MV-4-11 (cell line): ENCODE results near the gene PARP16.

Experiments
- DNase-seq: peaks from one replicate; lab custom pipeline; 2025; lab: John Stamatoyannopoulos, UW

Gene PARP16

DNA sequence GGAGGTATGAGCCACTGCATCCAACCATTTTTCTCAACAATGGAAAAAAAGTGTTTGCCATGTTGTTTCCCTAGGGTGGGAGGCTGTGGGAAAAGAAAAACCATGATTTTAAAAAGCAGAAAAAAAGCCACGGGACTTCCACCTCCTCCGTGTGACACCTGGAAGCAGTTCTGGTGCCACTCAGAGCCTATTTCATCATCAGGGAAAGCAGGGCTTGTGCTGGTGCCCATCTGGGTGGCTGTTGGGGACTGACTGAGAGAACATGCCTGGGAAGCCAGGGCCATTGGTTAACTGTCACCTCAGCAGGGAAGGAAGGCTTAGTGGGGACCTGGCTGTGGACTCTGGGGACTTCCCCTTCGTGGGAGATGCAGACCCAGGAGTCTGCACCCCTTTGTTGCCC lies 25.1 kb upstream of the PARP16 start:
- DNase-seq, result no peak

GRCh38 chr15:65310431-65311137 lies 23.9 kb upstream of the PARP16 start:
- peak; percentile 82 for DNase-seq

DNA sequence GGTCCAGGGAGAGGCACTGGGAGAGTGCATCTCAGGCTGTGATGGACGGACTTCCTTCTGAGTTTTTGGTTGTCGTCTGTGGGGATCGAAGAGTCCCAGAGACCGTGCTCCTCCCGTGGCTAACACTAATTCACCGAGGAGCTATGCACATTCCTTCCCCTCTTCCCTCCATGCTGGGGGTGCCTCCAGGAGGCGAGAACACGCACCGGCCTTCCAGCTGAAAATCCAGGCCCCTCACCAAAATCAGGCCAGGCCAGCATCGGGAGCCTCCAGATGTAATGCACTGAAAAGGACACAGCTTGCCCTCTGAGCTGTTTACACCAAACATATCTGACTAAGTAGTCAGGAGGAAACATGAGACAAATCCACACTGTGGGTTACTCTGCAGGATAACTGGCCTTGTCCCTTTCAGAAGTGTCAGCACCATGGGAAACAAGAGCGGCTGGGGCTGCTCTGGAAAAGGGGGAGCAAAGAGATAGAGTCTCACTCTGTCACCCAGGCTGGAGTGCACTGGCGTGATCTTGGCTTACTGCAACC lies 23.3 kb upstream of the PARP16 start:
- no peak for DNase-seq

DNA sequence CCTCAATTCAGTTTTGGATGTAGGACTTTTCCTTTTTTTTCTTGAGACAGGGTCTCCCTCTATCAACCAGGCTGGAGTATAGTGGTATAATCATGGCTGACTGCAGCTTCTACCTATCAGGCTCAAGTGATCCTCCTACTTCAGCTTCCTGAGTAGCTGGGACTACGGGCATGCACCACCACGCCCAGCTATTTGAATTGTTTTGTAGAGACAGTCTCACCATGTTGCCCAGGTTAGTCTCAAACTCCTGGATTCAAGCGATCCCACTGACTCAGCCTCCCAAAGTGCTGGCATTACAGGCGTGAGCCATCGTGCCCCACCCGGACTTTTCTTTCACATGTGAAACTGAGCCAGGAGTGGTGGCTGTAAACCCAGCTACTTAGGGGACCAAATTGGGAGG lies 21.3 kb upstream of the PARP16 start:
- no peak for DNase-seq

- DNase-seq, result no peak
These were observed 19.9 kb upstream of the PARP16 start for GRCh38 chr15:65306551-65306950.

DNA sequence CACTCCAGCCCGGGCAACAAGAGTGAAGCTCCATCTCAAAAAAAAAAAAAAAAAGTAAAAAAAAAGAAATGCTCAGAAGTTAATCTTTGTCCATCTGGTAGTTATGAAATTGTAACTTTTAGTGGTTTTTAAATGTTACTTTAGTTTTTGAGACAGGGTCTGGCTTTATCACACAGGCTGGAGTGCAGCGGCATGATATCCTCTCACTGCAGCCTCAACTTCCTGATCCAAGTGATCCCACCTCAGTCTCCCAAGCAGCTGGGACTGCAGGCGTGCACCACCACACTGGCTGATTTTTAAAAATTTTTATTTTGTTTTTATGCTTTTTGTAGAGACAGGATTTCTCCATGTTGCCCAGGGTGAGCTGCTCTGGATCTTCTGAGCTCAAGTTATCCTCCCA lies 19.1 kb upstream of the PARP16 start:
- no peak for DNase-seq

- DNase-seq, result no peak
These were observed 18.6 kb upstream of the PARP16 start for GRCh38 chr15:65305150-65305758.

- peak; percentile 99 for DNase-seq
These were observed 17.9 kb upstream of the PARP16 start, which contains the start of gene RNU5B-1 for GRCh38 chr15:65304381-65305149. Gene RNU5B-1, plus strand, starts transcription at chr15:65304677.

GRCh38 chr15:65303687-65304380 lies 17.2 kb upstream of the PARP16 start:
- DNase-seq, result peak; percentile 62

- no peak for DNase-seq
These were observed 15.4 kb upstream of the PARP16 start for GRCh38 chr15:65302061-65302460.

- no peak for DNase-seq
These were observed 14.3 kb upstream of the PARP16 start for GRCh38 chr15:65300924-65301441.

DNA sequence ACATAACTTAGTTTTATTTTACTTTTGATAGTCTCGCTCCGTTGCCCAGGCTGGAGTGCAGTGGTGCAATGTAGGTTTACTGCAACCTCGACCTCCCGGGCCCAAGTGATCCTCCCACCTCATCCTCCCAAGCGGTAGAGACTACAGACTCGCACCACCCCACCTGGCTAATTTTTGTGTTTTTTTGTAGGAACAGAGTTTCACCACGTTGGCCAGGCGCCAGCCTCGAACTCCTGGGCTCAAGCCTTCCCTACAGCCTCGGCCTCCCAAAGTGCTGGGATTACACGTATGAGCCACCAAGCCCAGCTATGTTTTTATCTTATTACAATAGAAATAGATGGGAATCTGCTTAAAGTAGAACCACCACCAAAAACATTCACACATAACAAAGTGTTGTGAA lies 12.0 kb upstream of the PARP16 start:
- DNase-seq, result no peak

- peak; percentile 3 for DNase-seq
These were observed 6.3 kb upstream of the PARP16 start for GRCh38 chr15:65292938-65293518.

GRCh38 chr15:65290228-65290627 lies 3.5 kb upstream of the PARP16 start:
- DNase-seq, result no peak

DNA sequence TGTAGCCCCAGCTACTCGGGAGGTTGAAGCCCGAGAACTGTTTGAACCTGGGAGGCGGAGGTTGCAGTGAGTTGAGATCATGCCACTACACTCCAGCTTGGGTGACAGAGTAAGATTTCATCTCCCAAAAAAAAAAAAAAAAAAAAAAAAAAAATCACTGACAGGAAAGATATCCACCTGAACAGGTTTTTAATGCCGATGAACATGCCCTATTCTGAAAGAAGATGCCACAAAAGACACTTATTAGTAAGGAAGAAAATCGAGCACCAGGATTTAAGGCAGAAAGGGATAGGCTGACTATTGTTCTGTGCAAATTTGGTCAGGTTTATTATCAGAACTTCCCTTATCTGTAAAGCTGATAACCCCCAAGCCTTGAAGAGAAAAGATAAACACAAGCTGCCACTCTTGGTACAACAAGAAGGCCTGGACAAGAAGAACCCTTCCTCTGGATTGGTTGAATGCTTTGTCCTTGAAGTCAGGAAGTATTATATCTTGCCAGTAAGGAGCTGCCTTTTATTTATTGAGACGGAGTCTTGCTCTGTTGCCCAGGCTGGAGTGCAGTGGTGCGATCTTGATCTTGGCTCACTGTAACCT lies 2.7 kb upstream of the PARP16 start:
- no peak for DNase-seq

DNA sequence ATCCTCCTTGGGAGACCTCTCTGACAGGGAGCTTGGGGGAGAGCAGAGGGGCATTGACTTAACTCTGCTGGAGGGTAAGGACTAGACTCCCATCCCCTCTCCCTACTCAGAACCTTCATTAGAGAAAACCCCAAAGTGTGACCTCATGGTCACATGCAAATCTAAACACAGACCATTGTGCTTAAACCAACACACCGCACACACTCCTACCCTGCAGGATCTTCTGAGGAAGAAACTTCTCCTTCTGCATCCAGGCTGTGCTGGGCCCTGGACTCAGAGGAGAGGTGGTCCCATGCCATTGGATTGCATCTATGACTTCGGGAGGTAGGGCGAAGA lies 805 bp upstream of the PARP16 start:
- no peak for DNase-seq

DNA sequence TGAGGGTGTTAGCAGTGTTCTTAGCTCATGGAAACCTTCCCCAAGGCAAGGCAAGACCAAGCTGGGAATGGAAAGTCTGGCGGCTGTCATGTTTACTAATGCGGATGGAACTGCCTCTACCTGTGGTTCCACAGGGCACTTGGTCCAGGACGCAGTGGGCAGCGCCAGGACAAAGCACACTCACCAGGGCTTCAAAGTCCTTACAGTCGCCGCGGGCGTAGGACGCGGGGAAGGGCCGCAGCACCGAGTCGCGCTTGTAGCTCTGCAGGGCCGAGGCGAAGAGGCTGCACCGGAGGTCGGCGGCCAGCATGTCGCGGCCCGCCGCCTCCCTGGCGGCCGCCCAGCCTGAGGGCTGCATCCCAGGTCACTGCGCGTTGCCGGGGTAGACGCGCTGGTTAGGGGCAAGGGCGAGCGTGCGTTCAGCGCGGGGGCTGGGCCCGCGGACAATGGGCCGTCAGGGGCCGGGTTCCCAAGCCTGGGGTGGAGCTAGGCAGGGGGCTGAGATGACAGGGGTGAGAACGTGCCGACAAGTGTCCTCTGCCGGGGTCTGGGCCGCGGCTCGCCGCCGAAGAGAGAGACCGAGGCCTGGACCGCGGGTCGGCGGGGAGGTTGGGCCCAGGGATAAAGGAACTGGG lies 497 bp downstream of the PARP16 start:
- DNase-seq, result no peak

DNA sequence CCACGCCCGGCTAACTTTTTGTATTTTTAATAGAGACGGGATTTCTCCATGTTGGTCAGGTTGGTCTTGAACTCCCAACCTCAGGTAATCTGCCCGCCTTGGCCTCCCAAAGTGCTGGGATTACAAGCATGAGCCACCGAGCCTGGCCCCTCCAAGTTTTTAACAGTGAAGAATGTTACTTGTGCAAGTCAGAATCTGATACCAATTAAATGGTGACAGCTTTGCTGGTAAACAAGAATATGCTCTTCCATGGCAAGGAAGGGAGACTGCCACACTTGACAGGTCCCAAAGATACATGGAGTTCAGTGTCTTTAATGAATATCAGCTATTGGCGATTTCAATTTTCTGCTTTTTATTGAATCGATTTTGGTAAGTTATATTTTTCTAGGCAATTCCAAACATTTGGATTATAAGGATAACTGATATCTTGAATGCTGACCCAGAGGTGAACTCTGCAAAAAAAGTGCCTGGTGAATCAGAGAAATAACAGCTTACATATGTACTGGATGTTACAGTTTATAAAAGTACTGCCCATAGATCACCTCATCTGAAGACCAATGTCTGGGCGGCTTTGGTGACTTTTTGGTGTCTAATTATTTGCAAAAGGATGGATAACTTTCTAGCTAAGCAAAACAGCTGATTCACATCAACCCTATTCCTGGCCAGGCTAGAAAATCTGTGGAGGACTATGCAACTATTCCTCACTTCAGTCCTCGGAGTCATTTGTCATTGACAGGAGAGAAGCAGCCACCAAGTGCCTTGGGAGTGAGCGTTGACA lies 1.2 kb downstream of the PARP16 start:
- DNase-seq, result no peak

DNA sequence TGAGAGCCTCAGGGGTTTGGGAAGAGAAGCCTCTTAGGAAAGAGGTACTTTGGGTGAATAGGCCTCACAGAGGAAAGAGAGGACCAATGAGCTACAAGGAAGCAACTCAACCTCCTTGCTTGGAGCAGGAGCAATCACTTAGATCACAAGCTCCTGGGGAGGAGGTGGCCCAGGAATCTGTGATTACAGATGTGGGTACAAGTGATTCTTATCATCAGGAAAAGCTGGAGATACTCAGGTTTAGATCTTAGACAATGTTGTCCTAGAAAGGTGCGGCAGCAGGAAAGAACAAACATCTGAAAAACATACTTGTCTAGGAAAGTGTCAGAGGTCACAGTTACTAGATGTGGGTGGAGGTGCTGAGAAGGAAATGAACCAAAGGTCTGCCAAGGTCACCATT lies 8.2 kb downstream of the PARP16 start:
- DNase-seq, result no peak

GRCh38 chr15:65277015-65277414 lies 9.7 kb downstream of the PARP16 start:
- no peak for DNase-seq
